HFFc6 (cell line): ENCODE results near the gene TMEM121B. TPM values are rescaled to one million over a fixed set of nuclear protein-coding genes. Genes with fewer than 3 reads are reported as not detected.

Experiments used
- DNase-seq: peaks from one replicate; pipeline ENCODE4 v3.0.0-alpha.2; 2018
- H3K27ac Mint-ChIP-seq: 2 replicates; pipeline ENCODE4 v1.8.0; 2020; ENCODE audit warnings: mild to moderate bottlenecking, mixed read lengths
- H3K27me3 Mint-ChIP-seq: 2 replicates; pipeline ENCODE4 v1.8.0; 2021; ENCODE audit warnings: mild to moderate bottlenecking, moderate library complexity, mixed read lengths; ENCODE audit not compliant: insufficient read depth
- H3K36me3 Mint-ChIP-seq: 2 replicates; pipeline ENCODE4 v1.8.0; 2021; ENCODE audit warnings: low read depth, mixed read lengths
- H3K4me1 Mint-ChIP-seq: 2 replicates; pipeline ENCODE4 v1.8.0; 2020; ENCODE audit warnings: low read depth, mixed read lengths
- H3K4me3 Mint-ChIP-seq: 2 replicates; pipeline ENCODE4 v1.8.0; 2020; ENCODE audit warnings: mild to moderate bottlenecking, moderate library complexity, mixed read lengths
- H3K9me3 Mint-ChIP-seq: 2 replicates; pipeline ENCODE4 v1.8.0; 2020; ENCODE audit warnings: mild to moderate bottlenecking, mixed read lengths
- CTCF ChIP-seq: fragments of 200-600 bp; sonication (generic); IDR thresholded peaks from 2 replicates; pipeline ENCODE4 v1.5.0; 2021; ENCODE audit warnings: antibody characterized with exemption, mild to moderate bottlenecking
- long read RNA-seq: library from polyadenylated mRNA; unstranded; transcript quantifications from one replicate; pipeline ENCODE4 v2.0.0, GENCODE V29; 2019
- total RNA-seq, 6 experiments: library from RNA; stranded (reverse); fragmentation: NEBNext Ultra II Directional; extraction: Animal tissue kit (Norgen Biotek cat#: 25700); gene quantifications; 2 replicates in 1 of 6; 3 replicates in 5 of 6; pipeline ENCODE4 v1.2.3, GENCODE V29; 2021

The TMEM121B gene
- under 1 TPM; 0.05 to 0.11 (median 0.07) TPM for total RNA-seq
- long read RNA-seq: 0 reads

GRCh38 chr22:17121233-17122195 is at the start of gene TMEM121B:
TSS of gene TMEM121B (minus strand) at chr22:17121360. CDS start at chr22:17121127, 233 bp downstream.
- Mint-ChIP-seq H3K4me3 (peak within 1 kb of the TSS; percentile 41; the same call in 1 of the 2 replicates), H3K4me1 (no peaks in the 10 kb centered on the region), H3K36me3 (no peaks in the 10 kb centered on the region), H3K27ac (no peak within 1 kb of the TSS), H3K27me3 (peaks cover 15% of the 10 kb centered on the region), H3K9me3 (no peaks in the 10 kb centered on the region)
- no peak for DNase-seq
- no peak for TF ChIP-seq CTCF

GRCh38 chr22:17167486-17167885 is 46.3 kb upstream of the TMEM121B start:
- DNase-seq: no peak
- Mint-ChIP-seq H3K36me3 (no peaks in the 10 kb centered on the region), H3K4me3 (no peak overlapping the region), H3K4me1 (peaks cover 6% of the 10 kb centered on the region), H3K9me3 (no peaks in the 10 kb centered on the region), H3K27ac (no peak overlapping the region), H3K27me3 (peaks cover 10% of the 10 kb centered on the region)
- no peak for TF ChIP-seq CTCF

GRCh38 chr22:17164392-17165024 is 43.3 kb upstream of the TMEM121B start:
- Mint-ChIP-seq H3K27me3 (peaks cover 10% of the 10 kb centered on the region), H3K4me3 (no peak overlapping the region), H3K4me1 (peaks cover 5% of the 10 kb centered on the region), H3K27ac (no peak overlapping the region), H3K9me3 (no peaks in the 10 kb centered on the region), H3K36me3 (no peaks in the 10 kb centered on the region; the same call in 1 of the 2 replicates)
- peak; percentile 64; the same call in 1 of the 2 replicates for TF ChIP-seq CTCF
- no peak for DNase-seq

- TF ChIP-seq CTCF: no peak
- Mint-ChIP-seq H3K4me1 (peaks cover 5% of the 10 kb centered on the region), H3K27ac (no peak overlapping the region), H3K4me3 (no peak overlapping the region), H3K9me3 (no peaks in the 10 kb centered on the region), H3K36me3 (no peaks in the 10 kb centered on the region; the same call in 1 of the 2 replicates), H3K27me3 (peaks cover 7% of the 10 kb centered on the region)
- no peak for DNase-seq
These were observed 41.6 kb upstream of the TMEM121B start for GRCh38 chr22:17162731-17163130.

- TF ChIP-seq CTCF: no peak
- DNase-seq: no peak
- Mint-ChIP-seq H3K9me3 (no peaks in the 10 kb centered on the region), H3K4me3 (no peak overlapping the region), H3K27ac (no peak overlapping the region), H3K4me1 (peaks cover 5% of the 10 kb centered on the region), H3K36me3 (no peaks in the 10 kb centered on the region; the same call in 1 of the 2 replicates), H3K27me3 (peaks cover 4% of the 10 kb centered on the region)
These were observed 40.8 kb upstream of the TMEM121B start for GRCh38 chr22:17161991-17162390.
